ENCODE measurements around the gene PDE1C. TPM values are rescaled to one million over a fixed set of nuclear protein-coding genes. Genes with fewer than 3 reads are reported as not detected.

Gene PDE1C
- polyA plus RNA-seq, 1 of the 3 experiments (the other 2 are of a cell fraction): 4.6 TPM

GRCh38 chr7:31991406-31991805, 78.8 kb downstream of the PDE1C start:
- no peak for TF ChIP-seq CTCF (IDR thresholded peaks at IDR 0.05)
- Histone ChIP-seq H3K36me3 (replicated peaks in 1 of 2; ENCODE audit: control insufficient read depth in 1 of 2, insufficient read depth in 2 of 2, low read length in 1 of 2) (no peaks in the 10 kb centered on the region), H3K4me1 (ENCODE audit: control insufficient read depth in 1 of 2, insufficient read depth in 2 of 2, low read depth in 1 of 2, low read length in 1 of 2) (peaks cover 0 to 2% of the 10 kb centered on the region in 2 experiments; a peak in 1 of 4 replicates), H3K9me2 (no peaks in the 10 kb centered on the region), H3K4me2 (no peak overlapping the region), H3K4me3 (ENCODE audit: low read depth in 2 of 2, low read length in 1 of 2) (no peak overlapping the region), H3K9ac (no peak overlapping the region), H3F3A (replicated peaks; ENCODE audit: insufficient read depth) (no peaks in the 10 kb centered on the region), H3K27me3 (ENCODE audit: insufficient read depth) (no peaks in the 10 kb centered on the region; the same call in 1 of the 2 replicates), H2AFZ (ENCODE audit: low read depth) (no peak overlapping the region), H3K9me3 (no peaks in the 10 kb centered on the region), H3K79me2 (ENCODE audit: insufficient read depth) (no peaks in the 10 kb centered on the region), H4K20me1 (ENCODE audit: insufficient read depth) (no peaks in the 10 kb centered on the region), H3K27ac (ENCODE audit: low read depth in 2 of 2, low read length in 1 of 2) (no peak overlapping the region)
- POLR2A ChIA-PET: no interaction called here
- CTCF ChIA-PET: no interaction called here
- no peak for DNase-seq
- 17% methylated on average over 3 of the region's 3 CpGs for WGBS (ENCODE audit: low lambda C conversion rate)

DNA sequence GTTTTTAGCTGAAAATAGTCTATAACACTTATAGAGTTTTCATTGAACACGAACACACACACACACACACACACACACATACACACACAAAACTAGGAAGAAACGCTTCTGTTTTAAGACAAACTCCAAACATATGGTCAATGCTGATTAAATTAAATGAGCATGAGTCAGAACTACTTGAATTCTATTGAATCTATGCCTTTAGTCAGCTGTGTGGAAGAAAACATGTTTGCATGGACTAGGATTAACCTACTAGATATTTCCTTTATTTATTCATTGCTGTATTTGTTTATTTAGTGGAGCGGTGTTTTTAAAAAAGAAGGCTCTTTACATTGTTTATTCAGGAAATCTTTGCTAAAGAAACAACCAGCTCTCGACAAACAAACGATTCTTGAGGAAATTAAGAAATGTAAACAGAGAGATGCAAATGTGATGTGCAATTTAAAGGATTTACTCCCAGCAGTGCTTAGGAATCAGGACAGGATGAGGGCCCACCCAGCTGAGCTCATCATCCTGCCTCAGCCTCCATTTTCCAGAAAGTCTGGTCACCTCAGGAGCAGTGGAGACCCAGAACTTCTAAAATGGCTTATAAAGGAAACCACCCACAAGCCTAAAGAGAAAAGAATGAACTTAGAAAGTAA, 83.2 kb downstream of the PDE1C start:
- Histone ChIP-seq H3K9ac (no peak overlapping the region), H3K36me3 (replicated peaks in 1 of 2; ENCODE audit: control insufficient read depth in 1 of 2, insufficient read depth in 2 of 2, low read length in 1 of 2) (no peaks in the 10 kb centered on the region), H3K9me3 (no peaks in the 10 kb centered on the region), H2AFZ (ENCODE audit: low read depth) (no peak overlapping the region), H3K4me1 (ENCODE audit: control insufficient read depth in 1 of 2, insufficient read depth in 2 of 2, low read depth in 1 of 2, low read length in 1 of 2) (peaks cover 0 to 2% of the 10 kb centered on the region in 2 experiments; a peak in 1 of 4 replicates), H3K4me2 (no peak overlapping the region), H3K4me3 (ENCODE audit: low read depth in 2 of 2, low read length in 1 of 2) (no peak overlapping the region), H3K27ac (ENCODE audit: low read depth in 2 of 2, low read length in 1 of 2) (peak overlapping the region in 1 of 2 experiments; percentile 26; a peak in 1 of 4 replicates), H4K20me1 (ENCODE audit: insufficient read depth) (no peaks in the 10 kb centered on the region), H3K27me3 (ENCODE audit: insufficient read depth) (no peaks in the 10 kb centered on the region; the same call in 1 of the 2 replicates), H3F3A (replicated peaks; ENCODE audit: insufficient read depth) (no peaks in the 10 kb centered on the region), H3K79me2 (ENCODE audit: insufficient read depth) (no peaks in the 10 kb centered on the region), H3K9me2 (no peaks in the 10 kb centered on the region)
- ChIA-PET CTCF (interaction anchor here (1.4 kb wide), 1 partner anchor 17 kb away, joined by 4 read pairs; no protein-coding TSS in a partner anchor), POLR2A (no interaction called here)
- 4% methylated on average over 5 of the region's 5 CpGs for WGBS (ENCODE audit: low lambda C conversion rate)
- TF ChIP-seq TCF12 (IDR thresholded peaks at IDR 0.05) (0 out of 2 replicates have a peak, but pooled peaks have one; percentile 6), MXI1 (IDR thresholded peaks at IDR 0.05; ENCODE audit: low read depth, low read length) (no peak), CTCF (IDR thresholded peaks at IDR 0.05) (no peak)
- DNase-seq: no peak

- POLR2A ChIA-PET: no interaction called here
- H3K9me3 ChIP-seq: no peaks in the 10 kb centered on the region
- CTCF ChIA-PET: no interaction called here
- TF ChIP-seq RAD21 (IDR thresholded peaks at IDR 0.05; ENCODE audit: low read length) (no peak), POLR2AphosphoS5 (IDR thresholded peaks at IDR 0.05; ENCODE audit: low read depth, low read length) (no peak), YY1 (IDR thresholded peaks at IDR 0.05; ENCODE audit: low read depth) (no peak), CTCF (IDR thresholded peaks at IDR 0.05) (no peak), GABPA (IDR thresholded peaks at IDR 0.05; ENCODE audit: low read depth) (no peak), SMC3 (IDR thresholded peaks at IDR 0.05; ENCODE audit: low read depth, low read length) (no peak), FOXJ3 (CRISPR knock-in tag; IDR thresholded peaks at IDR 0.05) (no peak), MEF2A (IDR thresholded peaks at IDR 0.05; ENCODE audit: borderline replicate concordance, low read depth) (no peak), NRF1 (IDR thresholded peaks at IDR 0.05; ENCODE audit: low read depth, low read length) (no peak), RCOR1 (IDR thresholded peaks at IDR 0.05; ENCODE audit: low read length) (no peak), EP300 (IDR thresholded peaks at IDR 0.05; ENCODE audit: borderline replicate concordance in 1 of 2, low read depth in 1 of 2, low read length in 1 of 2) (no peak), CHD2 (IDR thresholded peaks at IDR 0.05; ENCODE audit: low read length, partially characterized antibody) (no peak), RFX5 (IDR thresholded peaks at IDR 0.05; ENCODE audit: low read length) (no peak), GATA2 (CRISPR knock-in tag; IDR thresholded peaks at IDR 0.05) (no peak)
Measured at GRCh38 chr7:31982962-31983361, 87.2 kb downstream of the PDE1C start.

More at GRCh38 chr7:31982962-31983361, 87.2 kb downstream of the PDE1C start:
- no peaks in the 10 kb centered on the region for H3F3A ChIP-seq (replicated peaks; ENCODE audit: insufficient read depth)
- H3K4me3 ChIP-seq (ENCODE audit: low read depth in 2 of 2, low read length in 1 of 2): no peak overlapping the region
- H3K27me3 ChIP-seq (ENCODE audit: insufficient read depth): no peaks in the 10 kb centered on the region
- WGBS (ENCODE audit: low lambda C conversion rate): 0% methylated on average over 1 of the region's 1 CpG
- no peak for DNase-seq
- no peaks in the 10 kb centered on the region for H3K36me3 ChIP-seq (replicated peaks in 1 of 2; ENCODE audit: control insufficient read depth in 1 of 2, insufficient read depth in 2 of 2, low read length in 1 of 2)
- H3K27ac ChIP-seq (ENCODE audit: low read depth in 2 of 2, low read length in 1 of 2): no peak overlapping the region
- no peak overlapping the region for H3K9ac ChIP-seq
- no peaks in the 10 kb centered on the region for H4K20me1 ChIP-seq (ENCODE audit: insufficient read depth)
- no peak overlapping the region for H3K4me2 ChIP-seq
- H3K4me1 ChIP-seq (ENCODE audit: control insufficient read depth in 1 of 2, insufficient read depth in 2 of 2, low read depth in 1 of 2, low read length in 1 of 2): peaks cover 0 to 2% of the 10 kb centered on the region in 2 experiments; a peak in 1 of 4 replicates
- no peaks in the 10 kb centered on the region for H3K79me2 ChIP-seq (ENCODE audit: insufficient read depth)
- no peaks in the 10 kb centered on the region for H3K9me2 ChIP-seq
- H2AFZ ChIP-seq (ENCODE audit: low read depth): no peak overlapping the region

Measured in SK-N-SH (cell line).